Right lobe of liver (tissue), 6 donors: ENCODE measurements around the gene MYLK. TPM values are rescaled to one million over a fixed set of nuclear protein-coding genes. Genes with fewer than 3 reads are reported as not detected.
A peak's percentile ranks its signal among the peaks of the same experiment; 100 is the strongest.

Experiments used
- ATAC-seq, 4 donors: fragments of 200-7000 bp; cut with Tn5 transposase; one replicate each; pipeline ENCODE4 v1.9.1; 2020; ENCODE audit warnings: mild to moderate bottlenecking in 4 of 4, moderate library complexity in 4 of 4
- DNase-seq, 3 donors: peaks; one replicate each; pipeline ENCODE4 v3.0.0-alpha.2; 2020
- H3K27ac ChIP-seq, 3 donors: fragments of 200-600 bp; one replicate each; pipeline ENCODE4 v1.8.0; 2022
- H3K27me3 ChIP-seq, 2 donors: fragments of 200-600 bp; one replicate each; pipeline ENCODE4 v1.8.0; 2022
- H3K36me3 ChIP-seq, 4 donors: fragments of 200-600 bp; sonication (generic) in 1 of 4; one replicate each; pipeline versions ENCODE4 v1.5.1 to v1.8.0; 2017 to 2022; ENCODE audit warnings: control low read depth in 1 of 4
- H3K4me1 ChIP-seq, 4 donors: fragments of 200-600 bp; sonication (generic) in 1 of 4; one replicate each; pipeline versions ENCODE4 v1.5.1 to v1.8.0; 2017 to 2022; ENCODE audit warnings: control low read depth in 1 of 4
- H3K4me3 ChIP-seq, 3 donors: fragments of 200-600 bp; one replicate each; pipeline ENCODE4 v1.8.0; 2022
- H3K9me3 ChIP-seq, 4 donors: fragments of 200-600 bp; sonication (generic) in 1 of 4; one replicate each; pipeline versions ENCODE4 v1.5.1 to v1.8.0; 2017 to 2022; ENCODE audit warnings: control low read depth in 1 of 4
- POLR2A ChIP-seq: fragments of 450-650 bp; IDR thresholded peaks from one replicate; pipeline ENCODE4 v1.6.1; 2017; ENCODE audit warnings: antibody characterized with exemption, mild to moderate bottlenecking
- WGBS: methylation state at CpG from one replicate; pipeline ENCODE4 v1.1.6; 2018; ENCODE audit warnings: low coverage, low lambda C conversion rate; ENCODE audit not compliant: insufficient coverage; ENCODE audit errors: missing lambda C conversion rate; 5-methylcytosine and 5-hydroxymethylcytosine counted together
- intact Hi-C, 2 donors: fragments of 100-400 bp; cut with DNase I; formaldehyde crosslinking; loops; one replicate each; pipeline versions ENCODE4 v1.11.2 to v1.14.1; 2022
- total RNA-seq, 6 experiments: library from RNA; depleted of rRNA in 2 of 6; stranded (reverse); fragments of >200 nt in 2 of 6; fragmentation: NEBNext Ultra II Directional in 3 of 6; extraction: Animal tissue kit (Norgen Biotek cat#: 25700) in 3 of 6; gene quantifications; one replicate each; pipeline versions ENCODE4 v1.1.0 to v1.2.4, GENCODE V29; 2016 to 2023
- TF ChIP-seq, protein P1 (sequence below), 4 donors: fragments of 200-600 bp in 3 of 4; fragments of 450-650 bp in 1 of 4; IDR thresholded peaks; one replicate each; pipeline versions ENCODE4 v1.5.1 to v1.8.0; 2016 to 2022; ENCODE audit warnings: antibody characterized with exemption in 4 of 4, mild to moderate bottlenecking in 2 of 4
- donor health status: DM: no; HTN: yes; CAD: no.
- donor health status: DM: no; HTN: no; CAD: no.
- donor health status: DM: no; HTN: no; CAD: no.
- donor health status: DM: no; HTN: yes; CAD: no.
- donor health status: DM: no; HTN: yes; CAD: no.

The MYLK gene
- total RNA-seq, 6 experiments from 2014 or later, result 61.1 to 146 (median 97.8) TPM

- Histone ChIP-seq H3K36me3 (peaks cover 0 to 63% (median 32%) of the 10 kb centered on the region in 4 donors), H3K4me3 (no peak overlapping the region), H3K4me1 (no peaks in the 10 kb centered on the region), H3K9me3 (no peaks in the 10 kb centered on the region), H3K27me3 (no peaks in the 10 kb centered on the region), H3K27ac (peak overlapping the region in 1 of 3 donors; percentile 33)
- intact Hi-C loops, result no loop called here
- WGBS, result 81% methylated on average over 3 of the region's 4 CpGs
- DNase-seq, result no peak
- peak in 1 of 4 donors; percentile 76 for ATAC-seq
- TF ChIP-seq POLR2A, result no peak
- TF ChIP-seq, protein P1, sequence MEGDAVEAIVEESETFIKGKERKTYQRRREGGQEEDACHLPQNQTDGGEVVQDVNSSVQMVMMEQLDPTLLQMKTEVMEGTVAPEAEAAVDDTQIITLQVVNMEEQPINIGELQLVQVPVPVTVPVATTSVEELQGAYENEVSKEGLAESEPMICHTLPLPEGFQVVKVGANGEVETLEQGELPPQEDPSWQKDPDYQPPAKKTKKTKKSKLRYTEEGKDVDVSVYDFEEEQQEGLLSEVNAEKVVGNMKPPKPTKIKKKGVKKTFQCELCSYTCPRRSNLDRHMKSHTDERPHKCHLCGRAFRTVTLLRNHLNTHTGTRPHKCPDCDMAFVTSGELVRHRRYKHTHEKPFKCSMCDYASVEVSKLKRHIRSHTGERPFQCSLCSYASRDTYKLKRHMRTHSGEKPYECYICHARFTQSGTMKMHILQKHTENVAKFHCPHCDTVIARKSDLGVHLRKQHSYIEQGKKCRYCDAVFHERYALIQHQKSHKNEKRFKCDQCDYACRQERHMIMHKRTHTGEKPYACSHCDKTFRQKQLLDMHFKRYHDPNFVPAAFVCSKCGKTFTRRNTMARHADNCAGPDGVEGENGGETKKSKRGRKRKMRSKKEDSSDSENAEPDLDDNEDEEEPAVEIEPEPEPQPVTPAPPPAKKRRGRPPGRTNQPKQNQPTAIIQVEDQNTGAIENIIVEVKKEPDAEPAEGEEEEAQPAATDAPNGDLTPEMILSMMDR (IDR thresholded peaks at IDR 0.05), result no peak
Measured at GRCh38 chr3:123688241-123688747, 195.8 kb downstream of the MYLK start.

DNA sequence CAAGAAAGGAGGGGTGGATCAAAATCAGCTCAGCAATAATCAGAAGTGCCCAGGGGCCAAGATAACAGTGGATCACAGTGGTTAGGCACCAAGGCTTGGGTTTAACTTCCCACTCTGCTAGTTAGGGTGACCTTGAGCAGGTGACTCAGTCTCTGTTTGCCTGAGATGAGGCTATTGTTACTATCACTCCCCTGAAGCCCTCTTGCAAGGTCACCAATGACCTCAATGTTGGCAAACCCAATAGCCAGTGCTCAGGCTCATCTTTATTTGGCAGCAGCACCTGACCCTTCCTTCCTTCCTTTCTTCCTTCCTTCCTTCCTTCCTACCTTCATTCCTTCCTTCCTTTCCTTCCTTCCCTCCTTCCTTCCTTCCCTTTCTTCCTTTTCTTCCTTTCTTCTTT, 196.8 kb downstream of the MYLK start:
- no peak for TF ChIP-seq POLR2A
- TF ChIP-seq, protein P1 (IDR thresholded peaks at IDR 0.05), result no peak
- H3K9me3 ChIP-seq, result no peaks in the 10 kb centered on the region
- DNase-seq (no peak), ATAC-seq (peak in 3 of 4 donors; percentile 24 to 86 (median 33))
- H3K4me3 ChIP-seq, result no peak overlapping the region
- intact Hi-C loops, result no loop called here
- peak overlapping the region in 1 of 3 donors; percentile 26 for H3K27ac ChIP-seq
- no peaks in the 10 kb centered on the region for H3K27me3 ChIP-seq
- peaks cover 0 to 59% (median 28%) of the 10 kb centered on the region in 4 donors for H3K36me3 ChIP-seq
- no peaks in the 10 kb centered on the region for H3K4me1 ChIP-seq

- WGBS, result 68% methylated on average over 3 of the region's 4 CpGs
- no peak for TF ChIP-seq POLR2A
- TF ChIP-seq, protein P1 (IDR thresholded peaks at IDR 0.05), result no peak
- no peak overlapping the region for H3K27ac ChIP-seq
- peaks cover 0 to 59% (median 22%) of the 10 kb centered on the region in 4 donors for H3K36me3 ChIP-seq
- H3K27me3 ChIP-seq, result no peaks in the 10 kb centered on the region
- ATAC-seq (no peak), DNase-seq (no peak)
- no peak overlapping the region for H3K4me3 ChIP-seq
- H3K4me1 ChIP-seq, result no peaks in the 10 kb centered on the region
- H3K9me3 ChIP-seq, result no peaks in the 10 kb centered on the region
- intact Hi-C loops, result no loop called here
Measured at GRCh38 chr3:123686251-123686650, 197.9 kb downstream of the MYLK start.

- Histone ChIP-seq H3K27ac (no peak overlapping the region), H3K36me3 (peaks cover 0 to 59% (median 21%) of the 10 kb centered on the region in 4 donors), H3K27me3 (no peaks in the 10 kb centered on the region), H3K4me3 (no peak overlapping the region), H3K4me1 (no peaks in the 10 kb centered on the region), H3K9me3 (no peaks in the 10 kb centered on the region)
- no peak for ATAC-seq
- 95% methylated on average over 9 of the region's 9 CpGs for WGBS
- intact Hi-C loops, result no loop called here
- no peak for TF ChIP-seq POLR2A
- TF ChIP-seq, protein P1 (IDR thresholded peaks at IDR 0.05), result no peak
- DNase-seq, result no peak
Measured at GRCh38 chr3:123685780-123686179, 198.4 kb downstream of the MYLK start.

DNA sequence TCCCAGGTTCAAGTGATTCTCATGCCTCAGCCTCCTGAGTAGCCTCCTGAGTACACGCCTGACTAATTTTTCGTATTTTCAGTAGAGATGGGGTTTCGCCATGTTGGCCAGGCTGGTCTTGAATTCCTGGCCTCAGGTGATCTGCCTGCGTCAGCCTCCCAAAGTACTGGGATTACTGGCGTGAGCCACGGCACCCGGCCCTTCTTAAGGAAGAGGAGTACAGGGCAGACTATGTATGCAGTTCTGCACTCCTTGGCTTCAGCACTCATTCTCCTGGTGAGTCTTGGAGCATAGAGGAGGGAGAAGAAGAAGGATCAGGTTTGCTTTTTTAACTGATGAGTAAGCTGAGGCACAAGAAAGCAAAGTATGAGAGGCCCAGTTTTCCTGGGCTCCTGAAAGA, 199.5 kb downstream of the MYLK start:
- intact Hi-C loops, result no loop called here
- no peak overlapping the region for H3K27ac ChIP-seq
- H3K27me3 ChIP-seq, result no peaks in the 10 kb centered on the region
- H3K36me3 ChIP-seq, result peaks cover 0 to 58% (median 17%) of the 10 kb centered on the region in 4 donors
- no peaks in the 10 kb centered on the region for H3K9me3 ChIP-seq
- DNase-seq (no peak), ATAC-seq (no peak)
- no peaks in the 10 kb centered on the region for H3K4me1 ChIP-seq
- TF ChIP-seq POLR2A, result no peak
- TF ChIP-seq, protein P1 (IDR thresholded peaks at IDR 0.05), result no peak
- WGBS, result 93% methylated on average over 3 of the region's 7 CpGs
- H3K4me3 ChIP-seq, result no peak overlapping the region
